GM18505 (cell line): ENCODE results near the gene HOXC10.

Experiments used
- ATAC-seq: cut with Tn5 transposase; IDR thresholded peaks from one replicate; pipeline ENCODE4 v1.9.1; 2021; ENCODE audit not compliant: unreplicated experiment
- POLR2A ChIP-seq: IDR thresholded peaks from 4 replicates; pipeline ENCODE4 v1.6.1; 2011; ENCODE audit warnings: borderline replicate concordance; ENCODE audit not compliant: insufficient read depth, insufficient read length; ENCODE audit errors: extremely low read depth

Gene HOXC10

DNA sequence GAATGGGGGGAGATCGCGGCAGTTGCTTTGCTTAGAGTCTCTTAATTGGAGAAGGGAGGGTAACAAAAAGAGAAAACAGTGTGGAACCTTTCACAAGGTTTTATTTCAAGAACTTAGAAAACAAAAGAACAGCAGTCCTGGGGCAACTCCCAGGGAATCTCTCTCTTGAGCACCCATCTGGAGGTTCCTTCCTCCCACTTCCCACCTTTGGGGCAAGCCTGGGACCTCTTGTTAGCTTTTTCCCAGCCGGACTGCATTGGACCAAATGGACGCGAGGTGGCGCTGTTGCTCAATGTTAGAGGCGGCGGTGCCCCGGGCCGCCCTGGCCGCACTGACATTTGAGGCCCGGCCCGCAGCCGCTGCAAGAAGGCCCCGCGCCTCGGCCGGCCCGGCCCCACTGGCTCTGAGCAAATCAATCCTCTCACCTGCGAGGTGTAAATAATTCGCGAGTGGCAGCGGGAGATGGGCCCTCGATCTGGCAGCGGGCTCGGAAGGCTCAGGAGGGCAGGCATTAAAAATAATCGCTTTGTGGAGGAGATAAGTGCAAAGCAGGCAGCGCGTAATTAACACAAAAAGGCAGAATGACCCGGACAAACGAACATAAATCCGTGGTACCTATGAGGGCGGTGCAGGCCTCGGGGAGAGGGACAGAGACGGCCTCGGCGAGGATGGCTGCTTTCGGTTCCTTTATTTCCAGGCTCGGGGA is 21.1 kb downstream of the HOXC10 start:
- ATAC-seq, result peak; percentile 64
- TF ChIP-seq POLR2A, result no peak

DNA sequence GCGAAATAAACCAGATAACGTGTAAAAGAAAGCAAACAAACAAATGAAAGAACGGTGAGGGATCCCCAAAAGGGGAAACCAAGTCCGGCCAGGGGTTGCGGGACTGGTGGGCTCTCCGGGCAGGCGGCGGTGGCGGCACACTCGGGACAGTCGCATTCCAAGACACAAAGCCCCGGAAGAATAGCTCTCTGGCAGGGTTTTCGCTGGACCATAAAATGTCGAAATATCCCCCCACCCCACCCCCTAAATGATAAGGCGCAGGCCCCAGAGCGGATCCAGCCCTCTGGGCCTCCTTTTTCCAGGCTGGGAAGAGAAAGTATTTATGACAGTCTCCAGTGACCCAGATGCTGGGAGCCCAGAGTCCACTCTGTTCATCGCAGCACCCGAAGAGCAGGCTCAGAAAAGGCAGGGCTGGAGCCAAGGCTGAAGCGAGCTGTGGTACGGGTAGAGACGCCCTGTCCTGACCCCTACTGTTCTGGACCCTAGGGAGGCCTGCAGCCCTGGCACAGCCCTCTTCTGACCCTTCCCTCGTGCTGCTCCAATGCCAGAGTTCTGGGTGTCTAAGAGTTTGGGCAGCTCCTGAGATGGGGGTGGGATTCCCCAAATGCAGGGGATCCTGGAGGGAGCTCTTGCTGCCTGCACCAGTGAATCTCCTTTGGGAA is 21.7 kb downstream of the HOXC10 start:
- TF ChIP-seq POLR2A, result no peak
- ATAC-seq, result no peak

DNA sequence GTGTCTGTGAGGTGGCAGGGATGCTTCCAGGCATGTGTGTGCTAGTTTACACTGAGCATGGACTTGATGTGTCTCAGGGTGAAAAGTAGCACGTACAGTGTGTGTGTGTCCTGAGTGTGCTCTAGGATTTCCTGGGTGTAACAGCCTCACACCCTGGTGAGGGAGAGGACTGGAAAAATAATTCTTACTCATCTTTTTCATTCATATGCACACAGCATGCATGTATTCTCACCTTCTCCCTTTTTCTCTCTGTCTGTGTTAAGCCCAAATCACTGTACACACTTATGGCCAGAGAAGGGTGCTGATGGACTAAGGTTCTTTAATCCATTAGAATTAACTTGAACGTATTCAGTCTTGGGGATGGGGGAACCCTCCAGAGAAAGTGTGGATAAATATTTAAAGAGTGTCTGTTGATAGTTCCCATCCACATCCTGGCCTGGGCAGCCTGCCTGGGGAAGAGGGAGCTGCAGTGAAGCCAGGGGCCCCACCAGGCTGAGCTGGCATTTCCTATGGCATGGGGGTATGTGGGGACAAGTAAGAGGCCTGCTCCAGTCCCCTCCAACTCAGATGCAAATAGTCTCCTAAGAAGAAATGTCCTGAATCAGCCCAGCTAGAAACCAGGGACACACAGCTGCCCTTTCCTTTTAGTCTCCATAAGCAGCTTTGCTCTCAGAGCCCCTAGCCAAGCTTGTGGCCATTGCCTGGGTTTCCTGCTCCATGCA is 22.8 kb downstream of the HOXC10 start:
- TF ChIP-seq POLR2A, result no peak
- ATAC-seq, result no peak

DNA sequence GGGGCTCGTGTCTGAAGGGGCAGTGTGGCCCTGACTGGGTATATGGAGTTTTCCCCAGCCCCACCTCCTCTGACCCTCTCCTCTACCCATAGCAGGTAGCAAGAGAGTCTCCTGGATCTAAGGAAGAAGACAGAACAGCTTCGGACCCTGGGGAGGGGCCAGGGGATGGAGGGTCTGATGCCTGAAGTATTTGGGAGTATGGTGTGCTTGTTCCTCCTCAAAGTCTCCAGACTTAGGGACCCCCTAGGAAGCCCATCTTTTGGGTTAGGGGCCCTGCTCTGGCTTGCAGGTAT is 23.3 kb downstream of the HOXC10 start:
- no peak for ATAC-seq
- TF ChIP-seq POLR2A, result no peak

DNA sequence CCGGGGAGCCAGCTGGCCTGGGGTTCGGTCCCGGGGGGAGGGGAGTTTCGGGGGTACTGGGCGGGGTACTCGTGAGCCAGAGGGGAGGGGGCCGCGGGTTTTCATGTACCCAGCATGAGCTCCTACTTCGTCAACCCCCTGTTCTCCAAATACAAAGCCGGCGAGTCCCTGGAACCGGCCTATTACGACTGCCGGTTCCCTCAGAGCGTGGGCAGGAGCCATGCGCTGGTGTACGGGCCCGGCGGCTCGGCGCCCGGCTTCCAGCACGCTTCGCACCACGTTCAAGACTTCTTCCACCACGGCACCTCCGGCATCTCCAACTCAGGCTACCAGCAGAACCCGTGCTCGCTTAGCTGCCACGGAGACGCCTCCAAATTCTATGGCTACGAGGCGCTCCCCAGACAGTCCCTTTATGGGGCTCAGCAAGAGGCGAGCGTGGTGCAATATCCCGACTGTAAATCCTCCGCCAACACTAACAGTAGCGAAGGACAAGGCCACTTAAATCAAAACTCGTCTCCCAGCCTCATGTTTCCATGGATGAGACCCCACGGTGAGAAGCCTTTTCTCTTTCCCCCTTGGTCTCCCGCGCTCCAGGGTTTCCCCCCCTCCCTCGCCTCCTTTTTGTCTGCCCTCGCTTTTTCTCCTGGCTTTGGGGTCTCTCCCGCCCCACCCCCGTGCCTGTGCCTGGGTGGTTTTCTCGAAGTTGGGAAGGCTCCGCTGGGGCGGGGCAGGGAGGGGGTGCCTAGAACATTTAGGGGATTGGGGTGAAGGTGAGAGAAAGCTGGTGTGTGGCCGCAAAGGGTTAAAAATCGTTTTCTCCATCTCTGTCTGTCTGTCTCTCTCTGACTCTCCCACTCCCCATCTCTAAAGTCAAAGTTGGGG is 24.5 kb downstream of the HOXC10 start:
- TF ChIP-seq POLR2A, result no peak
- ATAC-seq, result no peak

DNA sequence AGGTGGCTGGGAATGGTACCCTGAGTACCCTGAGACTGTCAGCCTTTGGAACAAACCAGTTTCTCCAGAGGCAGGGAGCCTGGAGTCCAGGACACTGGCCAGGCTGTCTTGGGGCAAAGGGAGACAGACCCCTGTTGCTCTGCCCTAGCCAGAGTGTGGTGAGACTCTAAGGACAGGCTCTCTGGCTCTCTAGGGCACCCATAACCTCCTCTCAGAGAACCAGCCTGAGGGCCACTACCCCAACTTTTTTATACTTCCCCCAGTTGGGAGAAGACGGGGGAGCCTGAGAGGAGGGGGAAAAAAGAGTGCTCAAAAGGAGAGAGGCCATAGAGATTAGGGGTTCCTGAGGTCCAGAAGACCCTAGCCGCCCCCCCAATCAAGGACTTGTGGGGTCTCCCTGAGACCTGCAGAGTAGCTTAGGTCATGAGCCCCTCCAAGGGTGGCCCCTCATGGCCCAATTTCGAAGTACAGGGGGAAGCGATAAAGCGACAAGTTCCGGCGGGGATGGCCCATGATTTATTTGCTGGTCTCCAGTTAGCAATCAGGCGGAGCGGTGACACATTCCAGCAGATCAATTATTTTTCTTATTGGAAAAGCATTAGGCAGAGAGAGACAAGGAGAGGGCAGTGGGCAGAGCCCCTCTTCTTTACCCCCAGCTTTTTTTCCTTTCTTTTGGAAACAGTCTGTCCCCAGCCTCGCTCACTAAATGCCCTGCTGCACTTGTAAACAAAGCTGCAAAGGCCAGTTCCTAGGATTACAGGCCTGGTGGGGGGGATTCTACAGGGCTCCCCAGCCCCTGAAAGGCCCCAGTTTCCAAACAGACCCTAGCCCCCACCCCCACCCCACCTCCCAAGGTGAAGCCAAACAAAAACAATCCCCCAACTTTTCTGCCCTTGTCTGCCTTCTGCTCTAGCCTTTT is 25.4 kb downstream of the HOXC10 start:
- no peak for ATAC-seq
- no peak for TF ChIP-seq POLR2A

DNA sequence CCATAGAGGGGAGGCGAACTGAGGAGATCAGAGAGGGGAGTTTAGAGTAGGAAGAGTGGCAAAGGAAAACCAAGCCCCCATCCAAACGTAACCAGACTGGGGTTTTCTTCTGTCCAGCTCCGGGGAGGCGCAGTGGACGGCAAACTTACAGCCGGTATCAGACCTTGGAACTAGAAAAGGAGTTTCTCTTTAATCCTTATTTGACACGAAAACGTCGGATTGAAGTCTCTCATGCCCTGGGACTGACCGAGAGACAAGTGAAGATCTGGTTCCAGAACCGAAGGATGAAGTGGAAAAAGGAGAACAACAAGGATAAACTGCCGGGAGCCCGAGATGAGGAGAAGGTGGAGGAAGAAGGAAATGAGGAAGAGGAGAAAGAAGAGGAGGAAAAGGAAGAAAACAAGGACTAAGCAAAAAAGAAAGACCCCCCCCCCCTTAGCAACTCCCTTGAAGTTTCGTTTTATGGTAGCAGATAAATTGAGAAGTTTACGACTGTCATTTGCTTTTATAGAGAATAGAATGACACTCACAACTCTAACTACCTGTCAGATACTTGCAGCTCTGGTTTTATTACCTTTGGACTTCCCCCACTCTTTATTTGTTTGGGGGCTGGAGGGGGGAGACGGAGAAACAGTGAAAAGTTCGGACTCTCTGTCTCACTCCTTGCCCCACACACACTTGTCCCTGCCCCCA is 26.2 kb downstream of the HOXC10 start:
- TF ChIP-seq POLR2A, result no peak
- ATAC-seq, result no peak

DNA sequence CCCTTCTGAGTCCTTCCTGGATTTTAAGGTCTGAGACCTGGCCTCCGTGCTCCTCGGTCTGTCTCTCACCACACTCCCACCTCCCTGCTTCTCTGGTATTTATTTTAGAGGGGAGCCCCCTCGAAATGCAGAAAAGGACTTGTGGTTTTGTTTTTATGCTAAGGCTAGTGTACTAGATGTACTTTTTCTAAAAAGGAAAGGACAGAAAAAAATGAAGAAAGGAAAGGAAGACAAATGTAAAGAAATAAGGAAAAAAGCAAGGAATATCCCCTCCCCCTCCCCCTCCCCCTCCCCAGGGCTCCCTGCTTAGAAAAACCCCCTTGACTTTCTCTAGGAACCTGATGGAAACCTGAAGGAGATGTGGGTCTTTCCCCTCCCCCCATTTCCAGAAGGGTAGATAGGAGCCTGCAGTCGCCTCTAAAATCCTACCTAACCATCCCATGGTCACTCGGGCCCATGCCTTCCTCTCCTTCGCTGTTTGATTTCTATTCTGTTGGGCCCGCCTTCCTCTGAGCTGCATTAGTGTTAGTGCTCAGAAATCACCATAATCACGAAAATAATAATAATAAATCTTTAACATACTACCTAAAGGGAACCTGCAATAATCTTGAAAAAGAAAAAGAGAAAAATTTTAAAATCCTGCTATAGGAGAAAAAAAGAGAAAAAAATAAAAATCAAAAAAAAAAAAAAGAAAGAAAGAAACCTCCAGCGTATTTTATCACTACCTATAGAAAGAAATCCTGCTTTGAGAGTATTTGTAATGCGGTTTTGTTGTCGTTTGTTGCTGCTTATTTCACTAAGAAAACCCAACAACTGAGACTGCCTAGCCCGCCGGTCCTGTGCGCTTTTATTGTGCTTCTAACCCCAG is 27.0 kb downstream of the HOXC10 start:
- TF ChIP-seq POLR2A, result no peak
- no peak for ATAC-seq

DNA sequence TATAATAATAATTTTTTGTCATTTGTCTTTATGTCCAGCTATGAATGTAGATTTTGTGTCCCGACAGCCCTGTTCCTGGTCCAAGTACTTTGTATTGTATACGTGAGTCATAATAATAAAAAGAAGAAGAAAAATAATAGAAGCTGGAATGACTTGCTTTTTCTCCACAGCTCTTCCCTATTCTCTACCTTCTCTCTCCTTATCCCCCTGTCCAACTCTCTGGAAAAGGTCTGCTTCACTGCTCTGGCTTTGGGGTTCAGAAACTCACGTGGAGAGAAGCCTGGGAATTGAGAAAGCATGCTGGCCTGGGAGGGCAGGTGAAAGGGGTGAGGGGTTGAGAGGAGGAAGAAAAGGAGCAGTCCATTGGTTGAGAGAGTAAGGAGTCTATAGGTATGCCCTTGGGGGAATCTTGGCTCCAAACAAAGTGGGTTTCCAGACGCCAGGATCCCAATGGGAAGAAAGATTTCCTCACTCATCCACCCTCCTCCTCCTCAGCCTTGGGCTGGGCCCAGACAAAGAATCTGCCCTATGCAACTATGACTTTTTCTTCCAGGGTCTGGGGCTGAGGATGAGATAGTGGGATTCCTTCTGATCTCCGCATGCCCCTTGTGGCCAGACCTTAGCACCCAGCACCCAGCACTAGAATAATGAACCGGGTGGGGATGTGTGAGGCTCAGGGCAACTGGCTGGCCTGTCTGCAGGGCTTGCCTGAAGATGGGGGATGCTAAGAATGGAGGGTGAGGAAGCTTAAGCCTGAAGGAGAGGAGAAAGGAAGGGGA is 27.9 kb downstream of the HOXC10 start:
- no peak for TF ChIP-seq POLR2A
- no peak for ATAC-seq

DNA sequence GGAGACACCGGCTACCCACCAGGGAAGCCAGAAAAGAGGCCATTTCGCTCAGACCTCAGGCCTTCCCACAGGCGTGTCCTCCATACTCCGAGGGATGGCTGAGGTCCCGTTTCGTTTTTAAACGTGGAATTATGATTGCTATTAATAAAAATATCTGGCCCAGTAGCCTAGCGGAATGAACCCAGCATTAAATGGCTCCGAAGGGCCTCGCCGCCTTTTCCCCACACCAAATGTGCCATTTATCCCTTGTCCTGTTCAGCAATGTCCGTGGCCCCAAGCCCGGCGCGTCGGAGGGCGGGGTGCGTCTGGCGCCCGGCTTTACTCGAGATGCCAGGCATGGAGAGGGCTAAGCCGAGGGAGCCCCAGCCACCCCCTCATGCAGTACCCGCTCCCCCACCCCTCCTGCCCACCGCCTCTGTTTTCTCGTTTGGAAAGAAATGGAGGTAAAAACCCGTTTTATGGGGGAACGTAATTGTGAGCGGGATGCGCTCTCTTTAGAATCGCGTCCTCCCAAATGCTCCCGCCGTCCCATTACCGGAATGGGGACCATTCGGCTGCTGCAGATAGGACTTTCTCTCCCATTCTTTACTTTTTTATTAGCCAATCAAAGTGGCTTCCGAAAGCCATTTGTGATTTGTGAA is 29.6 kb downstream of the HOXC10 start:
- no peak for TF ChIP-seq POLR2A

More for the DNA sequence above, 29.6 kb downstream of the HOXC10 start:
- no peak for ATAC-seq
